ENCODE results near the gene PTPRCAP.
A peak's percentile ranks its signal among the peaks of the same experiment; 100 is the strongest.

PTPRCAP gene

GRCh38 chr11:67404515-67405195, 32.8 kb downstream of the PTPRCAP start:
- TF ChIP-seq CTCF (IDR thresholded peaks at IDR 0.05) (no peak), ZFX (IDR thresholded peaks at IDR 0.05; ENCODE audit: borderline replicate concordance) (no peak)

GRCh38 chr11:67403085-67403484, 34.4 kb downstream of the PTPRCAP start:
- H3K27ac ChIP-seq: peak overlapping the region; percentile 96; the same call in 1 of the 2 replicates

More at GRCh38 chr11:67404515-67405195, 32.8 kb downstream of the PTPRCAP start:
- no peak overlapping the region for H3K27ac ChIP-seq

- peak overlapping the region; percentile 96 for H3K27ac ChIP-seq
These were observed 35.2 kb downstream of the PTPRCAP start for GRCh38 chr11:67402192-67402839.

GRCh38 chr11:67401495-67402191, 35.8 kb downstream of the PTPRCAP start, which contains the start of gene PPP1CA:
Gene PPP1CA, minus strand, starts transcription at chr11:67401858. Its CDS starts 76 bp downstream, at chr11:67401782.
- TF ChIP-seq ZFX (IDR thresholded peaks at IDR 0.05; ENCODE audit: borderline replicate concordance): no peak
- TF ChIP-seq CTCF (IDR thresholded peaks at IDR 0.05): peak; percentile 92
- peak within 1 kb of the TSS; percentile 96 for H3K27ac ChIP-seq

- TF ChIP-seq CTCF (IDR thresholded peaks at IDR 0.05) (no peak), ZFX (IDR thresholded peaks at IDR 0.05; ENCODE audit: borderline replicate concordance) (no peak)
- peak overlapping the region; percentile 96 for H3K27ac ChIP-seq
These were observed 36.5 kb downstream of the PTPRCAP start for GRCh38 chr11:67400942-67401494.

GRCh38 chr11:67400251-67400941, 37.1 kb downstream of the PTPRCAP start:
- TF ChIP-seq ZFX (IDR thresholded peaks at IDR 0.05; ENCODE audit: borderline replicate concordance): no peak
- TF ChIP-seq CTCF (IDR thresholded peaks at IDR 0.05): no peak
- peak overlapping the region; percentile 96 for H3K27ac ChIP-seq

- no peak for TF ChIP-seq ZFX (IDR thresholded peaks at IDR 0.05; ENCODE audit: borderline replicate concordance)
- no peak for TF ChIP-seq CTCF (IDR thresholded peaks at IDR 0.05)
- H3K27ac ChIP-seq: peak overlapping the region; percentile 96
These were observed 38.6 kb downstream of the PTPRCAP start for GRCh38 chr11:67398661-67399563.
